Inflammatory macrophage (primary cell): ENCODE results near the gene RBMS3.
"Not testable (repeated sequence)": the region's sequence is repeated elsewhere in the genome, so short reads cannot be mapped to it uniquely, and the experiment has no call there.

ENCODE experiments used
- DNase-seq, 2 donors: peaks; one replicate each; pipeline ENCODE4 v3.0.0-alpha.2; 2020 to 2022

RBMS3 gene

DNA sequence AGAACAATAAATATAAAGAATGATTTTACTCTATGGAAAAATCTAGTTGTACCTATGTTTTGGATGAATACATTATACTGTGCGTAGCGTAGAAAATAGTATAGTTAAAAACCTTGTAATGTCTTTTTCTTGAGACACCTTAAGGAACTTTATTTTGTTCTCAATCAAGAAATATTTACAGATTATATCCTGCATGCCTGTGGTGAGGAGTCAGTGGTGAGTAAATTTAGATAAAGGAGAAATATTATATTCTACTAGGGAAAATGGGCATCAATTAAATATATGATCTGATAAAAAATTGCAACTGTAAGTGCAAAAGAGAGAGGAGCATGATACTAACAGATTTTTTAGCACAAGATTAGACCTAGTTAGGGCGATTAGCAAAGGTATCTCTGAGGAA is 157.7 kb downstream of the RBMS3 start:
- DNase-seq = no peak

GRCh38 chr3:29440413-29441305 is 159.8 kb downstream of the RBMS3 start:
- no peak for DNase-seq

- DNase-seq = no peak
Measured at GRCh38 chr3:29441422-29441821, 160.6 kb downstream of the RBMS3 start.

DNA sequence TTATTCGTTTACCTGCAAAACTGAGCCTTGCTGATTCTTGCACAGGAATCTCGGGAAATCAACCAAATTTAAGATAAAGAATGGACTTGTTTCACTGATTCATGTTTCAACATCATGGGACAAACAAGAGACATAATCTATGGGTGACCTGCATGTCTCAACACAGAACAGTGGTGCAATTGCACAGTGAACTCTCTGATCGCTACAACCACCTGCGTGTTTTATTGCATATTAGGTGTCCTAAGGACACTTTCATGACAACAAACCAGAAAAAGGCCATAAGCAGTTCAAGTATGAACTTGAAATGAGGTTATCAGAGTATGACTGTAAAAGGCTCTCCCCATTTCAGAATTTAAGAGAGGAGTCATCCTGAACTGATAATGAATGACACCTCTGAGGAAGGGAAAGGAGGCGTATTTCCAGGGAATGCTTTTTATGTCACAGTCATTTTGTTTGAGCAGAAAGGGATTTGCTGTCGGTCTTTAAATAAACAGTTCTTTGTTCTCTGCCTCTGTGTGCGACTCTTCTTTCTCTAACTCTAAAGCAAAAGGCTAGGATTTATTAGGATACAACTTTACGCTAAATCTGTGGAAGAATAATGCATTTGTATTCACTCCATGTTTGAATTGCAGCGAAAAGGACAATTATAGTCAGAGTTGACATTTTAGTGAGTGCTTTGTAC is 167.2 kb downstream of the RBMS3 start:
- DNase-seq = no peak

GRCh38 chr3:29451920-29452319 is 171.0 kb downstream of the RBMS3 start:
- no peak for DNase-seq

GRCh38 chr3:29452934-29453283 is 172.0 kb downstream of the RBMS3 start:
- no peak for DNase-seq

DNA sequence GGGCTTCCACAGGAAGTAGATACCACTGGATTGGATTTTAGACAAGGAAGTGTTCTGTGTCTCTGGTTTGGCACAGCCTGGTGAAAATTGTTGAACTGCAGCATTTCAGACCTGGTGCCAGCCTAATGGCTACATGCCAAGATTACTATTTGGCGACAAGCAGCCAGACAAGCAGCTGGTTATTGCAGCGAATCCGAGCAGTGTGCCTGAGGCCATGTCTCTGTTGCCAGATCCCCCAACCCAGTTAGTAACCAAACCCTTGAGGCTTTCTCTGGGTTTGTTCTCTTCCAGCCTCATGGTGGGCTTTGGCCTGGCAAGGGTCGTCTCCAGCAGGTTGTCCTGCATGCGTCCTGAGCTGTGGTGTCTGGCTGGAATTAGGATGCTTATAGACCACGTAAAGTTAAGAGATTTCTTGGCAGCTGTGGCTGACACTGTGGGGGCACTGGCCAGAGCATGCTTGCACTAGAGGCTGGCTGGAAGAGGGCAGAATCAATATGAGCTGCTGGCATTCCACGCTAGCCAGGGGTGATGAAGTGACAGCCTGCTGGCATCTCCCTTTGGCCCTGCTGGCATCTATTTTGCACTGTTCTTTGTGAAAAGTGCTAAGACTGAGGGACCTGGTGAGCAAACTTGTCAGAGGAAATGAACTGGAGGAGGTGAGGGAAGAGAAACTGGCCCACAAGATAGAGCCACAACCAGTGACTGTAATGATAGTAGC is 172.6 kb downstream of the RBMS3 start:
- DNase-seq = no peak

- DNase-seq = no peak
Measured at GRCh38 chr3:29454161-29454611, 173.3 kb downstream of the RBMS3 start.

DNA sequence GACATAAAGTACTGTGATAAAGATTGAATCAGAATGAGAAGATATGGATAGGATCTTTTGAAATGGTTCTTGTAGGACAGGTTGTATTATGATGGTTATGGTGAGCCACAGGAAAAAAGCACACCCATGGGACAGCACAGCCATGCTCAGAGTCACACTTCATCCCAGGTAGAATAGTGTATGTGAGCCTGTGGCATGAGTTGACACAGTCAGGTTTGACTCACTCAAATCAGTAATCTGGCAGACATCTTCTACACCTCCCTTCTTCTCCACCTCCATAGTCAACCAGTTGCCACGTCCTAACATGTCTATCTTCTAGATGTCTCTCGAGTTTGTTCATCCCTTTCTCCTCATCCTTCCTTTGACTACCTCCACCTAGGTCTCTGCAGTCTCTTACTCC is 176.0 kb downstream of the RBMS3 start:
- DNase-seq = no peak

DNA sequence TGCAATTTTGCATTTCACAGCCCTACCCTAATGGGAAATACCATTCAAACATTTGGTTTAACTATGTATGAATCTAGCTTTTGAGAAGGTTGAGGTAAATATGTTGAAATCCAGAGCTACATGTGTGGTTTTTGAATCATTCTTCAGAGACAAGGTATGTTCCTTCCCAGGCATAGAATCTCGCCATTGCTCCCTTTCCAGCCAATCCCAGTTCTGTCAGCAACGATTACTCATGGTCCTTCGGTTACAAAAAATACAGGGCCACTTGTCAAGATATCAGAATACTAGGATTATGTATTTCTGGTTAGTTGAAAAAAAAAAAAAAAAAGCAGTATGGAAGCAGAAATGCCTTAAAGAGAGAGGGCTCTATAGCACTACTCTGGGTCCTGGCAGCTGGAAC is 182.4 kb downstream of the RBMS3 start:
- DNase-seq = no peak

DNA sequence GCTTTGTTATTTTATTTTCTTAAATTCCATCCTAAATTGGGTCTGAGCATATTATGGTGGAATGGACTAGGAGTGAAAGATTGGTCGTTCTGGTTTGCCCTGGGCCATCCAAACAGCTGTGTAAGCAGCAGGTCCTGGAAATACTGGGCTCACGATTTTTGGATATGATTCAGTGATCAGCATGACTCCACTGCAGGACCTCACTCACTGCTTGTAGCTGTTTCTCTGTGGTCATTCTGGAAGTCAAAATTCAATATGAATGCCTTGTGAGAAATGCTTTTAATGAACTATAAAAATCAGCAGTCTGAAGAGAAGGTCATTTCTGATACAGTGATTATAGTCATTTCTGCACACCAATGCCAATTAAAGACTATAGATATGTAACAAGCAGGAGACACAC is 185.0 kb downstream of the RBMS3 start:
- DNase-seq = no peak

GRCh38 chr3:29466442-29466841 is 185.6 kb downstream of the RBMS3 start:
- DNase-seq = no peak

DNA sequence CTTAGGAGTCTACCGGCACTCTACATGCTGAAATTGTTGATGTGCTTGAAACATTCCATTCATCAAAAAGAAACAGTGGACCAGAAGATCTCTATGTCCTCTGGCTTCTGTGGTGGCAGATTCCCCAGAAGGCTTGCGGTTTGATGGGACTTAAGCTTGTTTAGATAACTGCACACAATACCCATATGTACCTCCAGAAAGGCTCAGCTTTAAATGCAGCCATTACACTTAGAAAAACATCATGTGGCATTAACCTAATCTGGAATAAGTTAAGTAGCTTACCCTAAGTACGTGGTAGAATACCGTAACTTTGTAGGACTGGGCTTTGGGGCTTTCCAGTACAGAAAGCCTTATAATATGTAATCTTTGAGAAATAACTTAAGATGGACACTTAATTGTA is 187.3 kb downstream of the RBMS3 start:
- no peak for DNase-seq

DNA sequence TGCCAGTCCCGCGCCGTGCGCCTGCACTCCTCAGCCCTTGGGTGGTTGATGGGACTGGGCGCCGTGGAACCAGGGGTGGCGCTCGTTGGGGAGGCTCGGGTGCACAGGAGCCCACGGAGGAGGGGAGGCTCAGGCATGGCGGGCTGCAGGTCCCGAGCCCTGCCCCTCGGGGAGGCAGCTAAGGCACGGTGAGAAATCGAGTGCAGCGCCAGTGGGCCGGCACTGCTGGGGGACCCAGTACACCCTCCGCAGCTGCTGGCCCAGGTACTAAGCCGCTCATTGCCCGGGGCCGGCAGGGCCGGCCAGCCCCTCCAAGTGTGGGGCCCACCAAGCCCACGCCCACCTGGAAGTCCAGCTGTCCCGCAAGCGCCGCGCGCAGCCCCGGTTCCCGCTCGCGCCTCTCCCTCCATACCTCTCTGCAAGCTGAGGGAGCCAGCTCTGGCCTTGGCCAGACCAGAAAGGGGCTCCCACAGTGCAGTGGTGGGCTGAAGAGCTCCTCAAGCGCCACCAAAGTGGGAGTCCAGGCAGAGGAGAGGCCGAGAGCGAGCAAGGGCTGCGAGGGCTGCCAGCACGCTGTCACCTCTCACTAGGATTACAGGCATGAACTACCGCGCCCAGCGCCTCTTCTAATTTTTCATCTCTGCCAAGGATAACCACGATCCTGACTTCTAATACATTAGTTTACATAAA is 192.8 kb downstream of the RBMS3 start:
- not testable (repeated sequence) for DNase-seq

DNA sequence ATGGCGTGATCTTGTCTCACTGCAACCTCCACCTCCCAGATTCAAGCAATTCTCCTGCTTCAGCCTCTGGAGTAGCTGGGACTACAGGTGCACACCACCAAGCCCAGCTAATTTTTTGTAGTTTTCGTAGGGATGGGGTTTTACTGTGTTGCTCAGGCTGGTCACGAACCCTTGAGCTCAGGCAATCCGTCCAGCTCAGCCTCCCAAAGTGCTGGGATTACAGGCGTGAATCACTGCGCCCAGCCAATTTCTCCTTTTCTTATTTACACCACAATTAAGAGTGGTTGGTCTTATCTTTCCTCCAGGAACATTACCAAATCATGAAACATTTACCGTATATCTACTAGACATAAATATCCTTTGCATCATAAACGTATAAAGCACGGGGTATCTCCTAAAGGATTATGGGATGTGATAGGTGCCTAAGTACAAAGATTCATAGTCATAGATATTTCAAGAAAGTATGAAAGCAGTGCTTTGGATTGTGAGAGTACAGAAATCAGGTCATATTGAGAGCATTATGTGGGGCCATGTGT is 194.5 kb downstream of the RBMS3 start:
- no peak for DNase-seq

- no peak for DNase-seq
Measured at GRCh38 chr3:29475854-29476253, 195.0 kb downstream of the RBMS3 start.

- no peak for DNase-seq
Measured at GRCh38 chr3:29478611-29479010, 197.7 kb downstream of the RBMS3 start.

GRCh38 chr3:29481249-29481648 is 200.4 kb downstream of the RBMS3 start:
- no peak for DNase-seq

DNA sequence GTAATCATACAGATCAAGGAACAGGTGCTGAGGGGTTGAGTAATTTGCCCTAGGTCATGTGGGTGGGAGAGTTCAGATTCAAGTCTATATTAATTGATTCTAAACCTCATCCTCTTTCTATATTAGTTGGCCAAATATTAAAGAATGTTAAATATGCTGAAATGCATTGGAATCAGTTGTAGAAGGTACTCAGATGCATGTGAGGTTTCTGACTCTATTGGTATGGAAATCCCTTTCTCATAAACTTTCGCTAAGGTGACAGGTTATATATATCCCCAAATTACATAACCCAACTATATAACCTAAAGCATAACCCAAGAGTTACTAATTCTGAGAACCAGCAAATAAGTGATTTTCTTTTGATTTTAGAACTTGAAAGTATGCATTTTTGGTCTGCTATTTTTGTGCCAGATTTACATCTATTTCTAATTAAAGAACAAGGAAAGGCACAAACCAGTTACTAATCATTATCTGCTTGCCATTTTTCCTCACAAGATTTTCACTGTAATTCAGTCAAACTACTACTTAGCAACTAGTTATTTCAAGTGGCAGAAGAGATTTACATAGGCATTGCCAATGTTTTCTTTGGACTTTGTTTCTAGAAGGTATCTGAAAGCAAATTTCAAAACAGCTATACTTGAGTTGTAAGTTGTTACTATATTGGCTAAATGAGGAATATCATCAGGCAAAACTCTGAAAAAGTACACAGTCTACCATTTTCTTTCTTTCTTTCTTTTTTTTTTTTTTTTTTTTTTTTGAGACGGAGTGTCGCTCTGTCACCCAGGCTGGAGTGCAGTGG is 201.3 kb downstream of the RBMS3 start:
- DNase-seq = no peak

DNA sequence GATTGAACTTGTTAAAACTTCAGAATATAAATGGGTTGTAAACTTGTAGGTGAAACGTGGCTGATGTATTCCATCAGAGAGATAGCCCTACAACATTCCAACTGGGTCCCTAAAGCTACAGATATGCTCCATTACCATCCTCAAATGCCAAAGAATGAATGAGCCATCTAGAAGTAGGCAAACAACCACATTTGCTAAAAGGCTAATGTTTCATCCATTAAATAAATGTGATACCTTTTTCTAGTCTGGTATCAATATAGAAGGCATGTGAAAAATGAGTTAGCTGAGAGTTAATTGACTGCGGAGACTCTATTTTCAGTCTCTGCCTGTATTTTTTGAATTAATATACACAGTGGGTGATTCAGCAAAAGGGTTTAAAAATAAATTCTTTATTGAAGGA is 203.8 kb downstream of the RBMS3 start:
- DNase-seq = no peak

- DNase-seq = no peak
Measured at GRCh38 chr3:29486096-29486495, 205.2 kb downstream of the RBMS3 start.

DNA sequence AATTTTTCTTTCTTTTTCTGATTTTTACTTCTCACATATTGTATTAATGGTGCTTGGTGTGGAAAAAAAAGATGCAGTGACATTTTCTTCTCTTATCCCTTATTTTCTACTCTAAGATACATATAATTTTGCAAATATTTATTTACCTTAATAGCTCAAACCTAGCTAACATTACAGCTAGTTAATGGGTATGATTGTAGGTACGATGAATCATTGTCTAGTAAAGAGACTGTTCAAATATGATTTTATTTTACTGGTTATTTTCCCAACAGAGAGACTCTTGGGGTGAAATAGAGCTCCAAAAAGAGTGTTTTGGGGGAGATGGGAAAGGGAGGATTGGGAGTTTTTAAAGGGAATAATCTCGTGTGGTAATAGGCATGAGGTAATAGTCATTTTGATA is 206.0 kb downstream of the RBMS3 start:
- DNase-seq = no peak
